C4-2B (cell line): ENCODE results near the gene DRC3.

Experiments used
- CTCF ChIP-seq: fragments of 450-650 bp; conservative IDR thresholded peaks from 2 replicates; pipeline ENCODE4 v1.5.1; 2017; ENCODE audit warnings: mild to moderate bottlenecking
- ZFX ChIP-seq: fragments of 450-650 bp; IDR thresholded peaks from 2 replicates; pipeline ENCODE4 v1.6.1; 2017

DNA sequence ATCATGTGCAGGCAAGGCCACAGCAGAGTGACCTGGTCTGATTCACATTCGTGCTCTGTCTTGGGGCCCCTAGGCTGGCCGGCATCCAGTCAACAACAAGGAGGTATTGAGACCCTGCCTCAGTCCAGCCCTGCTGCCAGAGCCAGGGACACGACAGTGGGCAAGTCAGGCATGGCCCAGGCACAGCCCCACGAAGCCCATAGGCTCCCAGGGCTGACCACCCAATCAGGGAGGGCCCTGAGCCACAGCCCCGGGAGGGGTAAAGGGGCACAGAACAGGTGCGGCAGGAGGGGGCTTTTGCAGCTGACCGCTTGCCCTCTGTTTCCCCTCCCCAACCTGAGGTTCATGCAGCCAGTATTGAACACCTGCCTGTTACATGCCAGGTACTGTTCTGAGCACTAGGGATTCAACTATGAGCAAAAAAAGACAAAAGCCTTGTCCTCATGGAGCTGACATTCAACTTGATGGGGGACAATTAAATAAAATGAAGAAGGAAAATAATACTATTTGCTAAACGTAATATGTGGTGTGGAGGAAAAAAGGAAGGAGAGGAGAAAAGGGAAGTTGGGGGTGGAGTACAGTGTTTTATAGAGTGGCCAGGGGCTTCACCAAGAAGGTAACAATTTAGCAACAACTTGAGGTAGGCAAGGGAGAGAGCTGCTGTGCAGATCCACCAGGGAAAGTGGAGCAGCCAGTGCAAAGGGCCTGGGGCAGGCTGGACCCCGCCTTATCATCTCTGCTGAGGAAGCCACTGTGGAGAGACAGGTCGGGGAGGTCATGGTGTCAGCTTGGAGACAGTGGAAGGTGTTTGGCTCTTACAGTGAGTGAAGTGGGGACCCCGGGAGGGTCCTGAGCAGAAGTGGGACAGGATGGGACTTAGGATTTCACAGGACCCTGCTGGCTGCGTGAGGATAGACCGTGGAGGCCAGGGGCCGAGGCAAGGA, 6.1 kb downstream of the DRC3 start:
- TF ChIP-seq CTCF = no peak
- TF ChIP-seq ZFX = no peak
